Measurements from ENCODE around the gene AMOTL1. TPM values are rescaled to one million over a fixed set of nuclear protein-coding genes. Genes with fewer than 3 reads are reported as not detected.

The AMOTL1 gene
- polyA plus RNA-seq, 1 donor from 2014 or later: 10.7 TPM

DNA sequence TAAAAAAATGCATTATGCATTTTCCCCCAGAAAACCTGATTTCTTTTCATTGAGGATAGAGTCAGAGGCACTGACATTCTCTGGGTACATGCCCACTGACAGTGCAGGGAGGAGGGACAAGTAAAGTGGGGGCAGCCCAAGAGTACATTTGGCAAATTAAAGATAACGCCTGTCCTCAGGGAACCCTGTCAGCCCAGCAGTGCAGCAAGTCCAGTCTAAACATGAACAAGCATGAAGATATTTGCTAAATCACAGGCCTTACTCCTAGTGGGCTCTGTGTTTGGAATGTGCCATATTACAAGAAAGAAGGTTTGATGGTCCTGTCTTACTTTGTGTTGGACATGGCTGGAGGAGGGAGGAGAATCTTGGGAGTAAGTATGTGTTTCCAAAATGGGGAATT lies 37.9 kb downstream of the AMOTL1 start:
- Histone ChIP-seq H3K9ac (ENCODE audit: low read length) (no peak overlapping the region), H3K4me3 (ENCODE audit: low read length) (no peak overlapping the region), H3K27me3 (ENCODE audit: insufficient read depth, low read depth, low read length) (no peaks in the 10 kb centered on the region), H4K20me1 (ENCODE audit: insufficient read depth) (no peaks in the 10 kb centered on the region), H3K36me3 (ENCODE audit: insufficient read depth, low read length) (peaks cover 10% of the 10 kb centered on the region), H3K4me2 (ENCODE audit: low read length) (no peak overlapping the region), H3K79me2 (replicated peaks; ENCODE audit: insufficient read depth, low read length) (peaks cover 10% of the 10 kb centered on the region), H2AFZ (ENCODE audit: low read depth, low read length) (no peak overlapping the region), H3K9me2 (ENCODE audit: insufficient read depth, low read length) (no peaks in the 10 kb centered on the region), H3F3A (ENCODE audit: insufficient read depth, low read length, poor library complexity, severe bottlenecking) (no peaks in the 10 kb centered on the region), H3K9me3 (ENCODE audit: low read length) (no peaks in the 10 kb centered on the region), H3K27ac (ENCODE audit: low read length) (no peak overlapping the region)
- TF ChIP-seq TAF1 (IDR thresholded peaks at IDR 0.05; ENCODE audit: low read depth) (no peak), EZH2 (IDR thresholded peaks at IDR 0.05; ENCODE audit: borderline replicate concordance, insufficient read depth, low read length, poor library complexity, severe bottlenecking) (no peak), REST (IDR thresholded peaks at IDR 0.05; ENCODE audit: borderline replicate concordance) (no peak), POLR2AphosphoS5 (IDR thresholded peaks at IDR 0.05) (no peak), SMC3 (conservative IDR thresholded peaks at IDR 0.05; ENCODE audit: poor library complexity) (no peak), EP300 (conservative IDR thresholded peaks at IDR 0.05; ENCODE audit: poor library complexity, severe bottlenecking) (no peak), MXI1 (conservative IDR thresholded peaks at IDR 0.05; ENCODE audit: poor library complexity, severe bottlenecking) (no peak)
- TF ChIP-seq, protein P1, sequence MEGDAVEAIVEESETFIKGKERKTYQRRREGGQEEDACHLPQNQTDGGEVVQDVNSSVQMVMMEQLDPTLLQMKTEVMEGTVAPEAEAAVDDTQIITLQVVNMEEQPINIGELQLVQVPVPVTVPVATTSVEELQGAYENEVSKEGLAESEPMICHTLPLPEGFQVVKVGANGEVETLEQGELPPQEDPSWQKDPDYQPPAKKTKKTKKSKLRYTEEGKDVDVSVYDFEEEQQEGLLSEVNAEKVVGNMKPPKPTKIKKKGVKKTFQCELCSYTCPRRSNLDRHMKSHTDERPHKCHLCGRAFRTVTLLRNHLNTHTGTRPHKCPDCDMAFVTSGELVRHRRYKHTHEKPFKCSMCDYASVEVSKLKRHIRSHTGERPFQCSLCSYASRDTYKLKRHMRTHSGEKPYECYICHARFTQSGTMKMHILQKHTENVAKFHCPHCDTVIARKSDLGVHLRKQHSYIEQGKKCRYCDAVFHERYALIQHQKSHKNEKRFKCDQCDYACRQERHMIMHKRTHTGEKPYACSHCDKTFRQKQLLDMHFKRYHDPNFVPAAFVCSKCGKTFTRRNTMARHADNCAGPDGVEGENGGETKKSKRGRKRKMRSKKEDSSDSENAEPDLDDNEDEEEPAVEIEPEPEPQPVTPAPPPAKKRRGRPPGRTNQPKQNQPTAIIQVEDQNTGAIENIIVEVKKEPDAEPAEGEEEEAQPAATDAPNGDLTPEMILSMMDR (IDR thresholded peaks at IDR 0.05; ENCODE audit: poor library complexity, severe bottlenecking): no peak

- H3K9ac ChIP-seq (ENCODE audit: low read length): no peak overlapping the region
- H3K27me3 ChIP-seq (ENCODE audit: insufficient read depth, low read depth, low read length): no peaks in the 10 kb centered on the region
- H3K9me2 ChIP-seq (ENCODE audit: insufficient read depth, low read length): no peaks in the 10 kb centered on the region
- no peak overlapping the region for H3K4me3 ChIP-seq (ENCODE audit: low read length)
- no peak overlapping the region for H2AFZ ChIP-seq (ENCODE audit: low read depth, low read length)
- H3K9me3 ChIP-seq (ENCODE audit: low read length): no peaks in the 10 kb centered on the region
- H3K4me2 ChIP-seq (ENCODE audit: low read length): no peak overlapping the region
- peaks cover 10% of the 10 kb centered on the region for H3K79me2 ChIP-seq (replicated peaks; ENCODE audit: insufficient read depth, low read length)
- H3K27ac ChIP-seq (ENCODE audit: low read length): no peak overlapping the region
- no peak for TF ChIP-seq MXI1 (conservative IDR thresholded peaks at IDR 0.05; ENCODE audit: poor library complexity, severe bottlenecking)
- TF ChIP-seq EZH2 (IDR thresholded peaks at IDR 0.05; ENCODE audit: borderline replicate concordance, insufficient read depth, low read length, poor library complexity, severe bottlenecking): no peak
- no peak for TF ChIP-seq SMC3 (conservative IDR thresholded peaks at IDR 0.05; ENCODE audit: poor library complexity)
- no peak for TF ChIP-seq REST (IDR thresholded peaks at IDR 0.05; ENCODE audit: borderline replicate concordance)
- no peak for TF ChIP-seq POLR2AphosphoS5 (IDR thresholded peaks at IDR 0.05)
- TF ChIP-seq, protein P1 (IDR thresholded peaks at IDR 0.05; ENCODE audit: poor library complexity, severe bottlenecking): no peak
- no peaks in the 10 kb centered on the region for H3F3A ChIP-seq (ENCODE audit: insufficient read depth, low read length, poor library complexity, severe bottlenecking)
- no peaks in the 10 kb centered on the region for H4K20me1 ChIP-seq (ENCODE audit: insufficient read depth)
- H3K36me3 ChIP-seq (ENCODE audit: insufficient read depth, low read length): peaks cover 7% of the 10 kb centered on the region
Observed at GRCh38 chr11:94806419-94806818, 38.3 kb downstream of the AMOTL1 start.
